Placental epithelial cell (primary cell): ENCODE results near the gene RFC5. TPM values are rescaled to one million over a fixed set of nuclear protein-coding genes. Genes with fewer than 3 reads are reported as not detected.

Source experiments
- small RNA-seq: library from RNA; depleted of rRNA; stranded (forward); fragments of <200 nt; gene quantifications from one replicate; pipeline ENCODE3, GENCODE V24; 2012
- total RNA-seq: library from RNA; depleted of rRNA; stranded (reverse); fragments of >200 nt; gene quantifications from 2 replicates; pipeline ENCODE4 v1.2.3, GENCODE V29; 2012

Gene RFC5
- 13.4 and 19.6 TPM in 2 replicates for total RNA-seq

DNA sequence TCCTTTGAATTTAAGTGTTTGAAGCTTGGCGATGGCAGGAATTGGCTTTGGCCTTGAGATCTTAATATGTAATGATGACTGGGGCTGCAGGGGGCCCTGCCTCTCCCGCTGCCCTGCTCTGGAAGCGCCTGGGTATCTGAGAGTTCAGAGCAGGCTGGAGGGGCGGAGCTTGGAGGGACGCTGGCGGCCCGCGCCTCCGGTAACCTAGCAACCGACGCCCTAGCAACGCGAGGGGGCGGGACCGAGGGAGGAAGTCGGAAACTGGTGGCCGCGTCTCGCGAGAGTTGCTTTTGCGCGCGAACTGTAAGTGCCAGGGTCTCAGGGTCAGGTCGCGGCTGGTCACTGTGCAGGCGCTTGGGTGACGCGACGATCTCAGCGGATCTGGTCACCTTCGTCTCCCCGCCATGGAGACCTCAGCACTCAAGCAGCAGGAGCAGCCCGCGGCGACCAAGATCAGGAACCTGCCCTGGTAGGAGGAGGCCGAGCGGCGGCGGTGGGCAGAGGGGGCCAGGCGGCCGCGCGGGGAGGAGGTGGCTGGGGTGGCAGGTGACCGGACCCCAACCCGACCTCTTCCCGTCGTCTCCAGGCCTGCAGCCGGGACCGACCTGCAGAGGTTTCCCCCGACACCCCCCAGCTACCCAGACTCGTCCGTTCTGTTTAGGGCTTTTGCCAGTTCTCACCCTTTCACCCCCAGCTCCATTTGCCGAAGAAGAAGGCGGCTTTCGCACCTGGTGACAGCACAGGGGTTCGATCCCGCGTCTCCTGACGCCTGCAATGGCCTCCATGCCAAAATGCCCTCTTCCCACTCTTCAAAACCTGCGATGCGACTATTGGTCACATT, at the start of gene RFC5:
Gene RFC5 (plus strand): TSS at position 280 of the 841 bp plus-strand sequence. CDS start 125 bp downstream, at position 405.

GRCh38 chr12:117968826-117969659, 47.5 kb upstream of the RFC5 start, which contains the start of gene KSR2:
TSS of gene KSR2 (minus strand) at chr12:117968990. CDS start at chr12:117968255, 735 bp downstream.

DNA sequence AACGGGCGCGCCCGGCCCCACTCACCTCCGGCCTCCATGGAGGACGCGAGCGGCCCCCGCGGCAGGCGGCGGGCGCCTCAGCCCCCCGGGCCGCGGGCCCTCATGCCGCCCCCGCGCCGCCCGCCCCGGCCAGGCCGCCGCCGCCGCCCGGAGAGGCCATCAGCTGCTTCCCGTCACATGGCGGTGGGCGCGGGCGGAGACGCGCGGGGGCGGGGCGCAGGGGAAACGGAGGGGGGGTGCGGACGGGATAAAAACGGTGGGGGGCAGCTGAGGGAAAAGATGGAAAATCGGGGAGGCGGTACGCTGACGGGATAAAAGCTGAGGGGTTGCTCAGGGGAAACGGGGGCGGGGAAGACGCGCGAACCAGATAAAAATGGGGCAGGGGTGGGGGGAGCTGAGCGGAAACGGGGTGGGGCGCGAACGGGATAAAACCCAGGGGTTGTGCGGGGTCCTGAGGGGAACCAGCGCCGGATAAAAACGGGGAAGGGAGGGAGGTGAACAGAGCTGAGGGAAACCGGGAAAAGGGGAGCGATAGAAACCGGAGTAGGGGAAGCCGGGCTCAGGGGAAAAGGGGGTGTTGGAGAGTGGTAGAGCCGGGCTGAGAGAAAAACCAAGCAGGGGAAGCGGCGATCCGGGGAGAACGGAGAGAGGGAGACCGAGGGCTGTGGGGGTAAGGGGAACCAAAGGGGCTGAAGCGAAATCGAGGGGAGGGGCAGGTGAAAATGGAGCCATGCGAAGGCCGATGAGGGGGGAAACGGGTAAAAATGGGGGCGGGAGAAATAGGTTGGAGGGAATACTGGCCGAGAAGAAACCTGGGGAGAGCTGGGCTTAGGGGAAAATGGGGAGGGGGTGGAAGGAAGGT, 44.7 kb downstream of the RFC5 start, which contains the start of gene WSB2:
Gene WSB2 (minus strand): TSS at position 169 of the 862 bp plus-strand sequence. CDS start 131 bp downstream, at position 38.

Small RNA genes lying within 50 kb of the gene (small RNA-seq; reads per million reads assigned to genes)
- gene AC131159.1 = not detected

Other genes starting within 250 kb of the RFC5 start
- under 0.01 TPM in 2 replicates for gene KSR2, start 47.7 kb upstream of the RFC5 start, total RNA-seq
- 68.7 and 166 TPM in 2 replicates for gene WSB2, start 44.5 kb downstream of the RFC5 start, total RNA-seq
- gene VSIG10, start 87.3 kb downstream of the RFC5 start, total RNA-seq = 42.4 and 69.1 TPM in 2 replicates
- gene PEBP1, start 119.4 kb downstream of the RFC5 start, total RNA-seq = 183 and 243 TPM in 2 replicates